Muscle layer of colon (tissue), 2 donors: Measurements from ENCODE around the gene GNAQ.

Experiments
- H3K27ac ChIP-seq: one replicate; pipeline ENCODE4 v1.7.0; 2013; ENCODE audit warnings: low read depth, mild to moderate bottlenecking, low read length, moderate library complexity
- H3K27me3 ChIP-seq, 2 donors: one replicate each; pipeline ENCODE4 v1.7.0; 2013; ENCODE audit warnings: low read length in 2 of 2, mild to moderate bottlenecking in 2 of 2; ENCODE audit not compliant: insufficient read depth in 2 of 2, control insufficient read depth in 1 of 2
- H3K36me3 ChIP-seq: one replicate; pipeline ENCODE4 v1.7.0; 2013; ENCODE audit warnings: mild to moderate bottlenecking, low read length; ENCODE audit not compliant: insufficient read depth
- H3K4me1 ChIP-seq: one replicate; pipeline ENCODE4 v1.7.0; 2013; ENCODE audit warnings: mild to moderate bottlenecking, low read length; ENCODE audit not compliant: insufficient read depth
- H3K4me3 ChIP-seq, 2 donors: one replicate each; pipeline ENCODE4 v1.7.0; 2013; ENCODE audit warnings: low read length in 2 of 2, low read depth in 1 of 2, mild to moderate bottlenecking in 1 of 2, moderate library complexity in 1 of 2
- H3K9ac ChIP-seq: one replicate; pipeline ENCODE4 v1.7.0; 2013; ENCODE audit warnings: low read length
- H3K9me3 ChIP-seq: one replicate; pipeline ENCODE4 v1.7.0; 2013; ENCODE audit warnings: mild to moderate bottlenecking, low read length
- donor health status: abdominal sarcoma.
- donor health status: Adenocarcinoma of cecum.

The GNAQ gene

DNA sequence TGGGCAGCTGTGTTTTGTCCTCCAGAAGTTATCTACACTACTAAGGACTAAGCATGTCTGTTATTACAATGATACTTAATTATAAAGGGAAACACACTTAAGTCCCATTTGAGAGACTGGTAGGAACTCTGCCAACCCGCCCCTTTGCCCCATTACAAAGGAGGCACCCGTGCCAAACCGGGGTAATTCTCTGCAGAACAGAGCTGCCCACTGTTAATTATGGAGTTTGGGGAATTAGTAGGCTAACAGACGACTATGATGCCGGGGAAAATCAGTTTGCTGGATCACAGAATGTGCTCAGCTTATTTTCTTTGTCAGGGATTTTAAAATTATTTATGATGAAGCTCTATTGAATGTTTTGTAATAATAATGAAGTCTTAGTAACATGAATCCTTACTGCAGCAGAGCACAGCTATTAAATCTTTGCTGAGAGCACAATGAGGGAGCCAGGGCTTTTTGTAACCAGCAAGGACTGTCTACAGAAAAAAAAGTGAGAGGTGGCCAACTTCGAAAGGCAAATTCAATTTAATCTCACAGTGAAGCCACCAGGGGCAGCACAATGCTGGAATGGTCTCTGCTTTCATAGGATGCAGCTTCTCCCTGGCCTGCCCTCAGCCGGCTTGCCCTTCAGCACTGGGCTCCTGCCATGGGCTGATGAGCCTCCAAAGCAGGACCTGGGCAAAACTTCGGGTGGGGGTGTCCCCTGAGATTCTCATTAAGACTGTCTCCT lies 134.5 kb downstream of the GNAQ start:
- no peak overlapping the region for H3K9ac ChIP-seq
- H3K36me3 ChIP-seq: no peaks in the 10 kb centered on the region
- no peak overlapping the region for H3K4me3 ChIP-seq
- no peak overlapping the region for H3K27ac ChIP-seq
- H3K4me1 ChIP-seq: peaks cover 22% of the 10 kb centered on the region
- H3K9me3 ChIP-seq: no peaks in the 10 kb centered on the region
- H3K27me3 ChIP-seq: no peaks in the 10 kb centered on the region

DNA sequence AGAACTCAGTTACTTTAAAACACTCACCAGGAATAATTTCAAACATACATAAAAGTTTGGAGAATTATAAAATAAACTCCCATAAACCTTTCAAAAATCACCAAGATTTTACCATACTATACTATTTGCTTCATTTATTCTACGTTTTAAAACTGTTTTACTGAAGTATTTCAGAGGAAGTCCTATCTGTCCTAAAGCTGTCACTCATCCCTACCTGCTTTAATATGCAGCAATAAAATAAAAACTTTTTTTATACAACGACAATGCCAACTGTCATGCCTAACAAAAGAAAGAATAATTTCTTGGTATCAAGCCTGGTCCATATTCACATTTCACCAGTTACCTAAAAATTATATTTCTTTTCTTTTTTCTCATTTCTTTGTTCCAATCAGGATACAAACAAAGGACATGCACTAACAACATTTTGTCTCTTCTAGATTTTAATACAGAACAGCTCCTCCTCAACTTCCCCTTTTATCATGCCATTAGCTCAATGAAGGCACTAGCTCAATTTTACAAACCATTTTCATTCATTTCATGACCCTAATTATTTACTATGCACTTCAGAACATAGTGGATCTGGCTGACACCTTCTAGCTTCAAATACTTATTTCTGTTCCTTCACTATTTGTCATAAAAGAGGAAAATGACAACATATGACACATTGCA lies 135.2 kb downstream of the GNAQ start:
- Histone ChIP-seq H3K9ac (no peak overlapping the region), H3K36me3 (no peaks in the 10 kb centered on the region), H3K4me3 (no peak overlapping the region), H3K4me1 (peaks cover 22% of the 10 kb centered on the region), H3K9me3 (no peaks in the 10 kb centered on the region), H3K27me3 (no peaks in the 10 kb centered on the region), H3K27ac (no peak overlapping the region)

DNA sequence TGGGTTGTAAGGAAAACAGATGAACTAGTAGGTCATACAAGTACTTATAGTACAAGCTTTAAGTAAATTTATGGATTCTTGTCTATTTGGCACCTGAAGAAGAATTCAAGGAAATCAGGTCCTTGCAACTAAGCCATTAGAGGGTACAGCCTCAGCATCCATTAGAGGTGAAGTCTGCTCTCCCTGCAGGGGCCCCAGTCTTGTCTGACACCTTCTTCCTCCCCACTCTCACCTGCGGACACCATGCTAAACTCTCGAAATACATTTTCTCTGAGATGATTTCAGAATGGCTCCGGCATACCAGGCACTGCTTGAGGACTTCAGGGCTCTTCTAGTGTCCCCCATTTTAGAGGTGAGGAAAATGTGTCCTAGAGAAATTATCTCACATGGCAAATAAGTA lies 137.9 kb downstream of the GNAQ start:
- Histone ChIP-seq H3K4me3 (no peak overlapping the region), H3K27me3 (no peaks in the 10 kb centered on the region), H3K9ac (no peak overlapping the region), H3K27ac (no peak overlapping the region), H3K4me1 (peaks cover 22% of the 10 kb centered on the region), H3K9me3 (no peaks in the 10 kb centered on the region), H3K36me3 (no peaks in the 10 kb centered on the region)

DNA sequence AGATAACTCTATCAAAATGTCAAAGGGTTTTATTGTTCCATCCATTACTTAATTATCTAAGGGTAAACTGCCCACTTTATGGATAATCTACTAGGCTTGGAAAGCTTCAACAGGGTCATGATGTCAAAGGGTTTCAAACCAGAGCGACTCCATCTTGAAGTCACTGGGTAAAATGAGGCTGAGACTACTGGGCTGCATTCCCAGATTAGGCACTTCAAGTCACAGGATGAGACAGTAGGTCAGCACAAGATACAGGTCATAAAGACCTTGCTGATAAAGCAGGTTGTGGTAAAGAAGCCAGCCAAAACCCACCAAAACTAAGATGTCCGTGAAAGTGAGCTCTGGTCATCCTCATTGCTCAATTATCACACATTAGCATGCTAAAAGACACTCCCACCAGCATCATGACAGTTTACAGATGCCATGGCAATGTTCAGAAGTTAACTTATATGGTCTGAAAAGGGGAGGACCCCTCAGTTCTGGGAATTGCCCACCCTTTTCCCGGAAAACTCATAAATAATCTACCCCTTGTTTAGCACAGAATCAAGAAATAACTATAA lies 138.6 kb downstream of the GNAQ start:
- H3K9me3 ChIP-seq: no peaks in the 10 kb centered on the region
- peaks cover 17% of the 10 kb centered on the region for H3K4me1 ChIP-seq
- no peak overlapping the region for H3K4me3 ChIP-seq
- no peaks in the 10 kb centered on the region for H3K36me3 ChIP-seq
- H3K27ac ChIP-seq: no peak overlapping the region
- no peak overlapping the region for H3K9ac ChIP-seq
- H3K27me3 ChIP-seq: no peaks in the 10 kb centered on the region

DNA sequence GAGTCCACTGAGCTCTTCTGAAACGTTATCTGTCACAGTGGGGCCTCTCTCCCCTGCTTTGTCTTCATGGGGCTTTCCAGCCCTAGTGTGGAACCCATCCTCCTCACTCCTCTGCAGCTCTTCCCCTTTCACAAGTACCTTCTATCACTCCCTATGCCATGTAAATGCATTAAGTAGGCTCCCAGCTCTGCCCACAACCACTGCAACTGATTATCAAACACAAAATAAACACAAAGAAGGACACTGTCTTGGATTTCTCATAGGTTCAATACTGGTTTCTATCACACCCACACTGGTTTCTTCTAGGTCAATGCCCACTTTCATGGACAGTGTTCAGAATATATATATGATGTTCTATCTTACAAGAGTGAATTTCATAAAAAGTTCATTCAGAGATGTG lies 139.4 kb downstream of the GNAQ start:
- Histone ChIP-seq H3K27me3 (no peaks in the 10 kb centered on the region), H3K36me3 (no peaks in the 10 kb centered on the region), H3K4me1 (peaks cover 8% of the 10 kb centered on the region), H3K9me3 (no peaks in the 10 kb centered on the region), H3K27ac (no peak overlapping the region), H3K4me3 (no peak overlapping the region), H3K9ac (no peak overlapping the region)

DNA sequence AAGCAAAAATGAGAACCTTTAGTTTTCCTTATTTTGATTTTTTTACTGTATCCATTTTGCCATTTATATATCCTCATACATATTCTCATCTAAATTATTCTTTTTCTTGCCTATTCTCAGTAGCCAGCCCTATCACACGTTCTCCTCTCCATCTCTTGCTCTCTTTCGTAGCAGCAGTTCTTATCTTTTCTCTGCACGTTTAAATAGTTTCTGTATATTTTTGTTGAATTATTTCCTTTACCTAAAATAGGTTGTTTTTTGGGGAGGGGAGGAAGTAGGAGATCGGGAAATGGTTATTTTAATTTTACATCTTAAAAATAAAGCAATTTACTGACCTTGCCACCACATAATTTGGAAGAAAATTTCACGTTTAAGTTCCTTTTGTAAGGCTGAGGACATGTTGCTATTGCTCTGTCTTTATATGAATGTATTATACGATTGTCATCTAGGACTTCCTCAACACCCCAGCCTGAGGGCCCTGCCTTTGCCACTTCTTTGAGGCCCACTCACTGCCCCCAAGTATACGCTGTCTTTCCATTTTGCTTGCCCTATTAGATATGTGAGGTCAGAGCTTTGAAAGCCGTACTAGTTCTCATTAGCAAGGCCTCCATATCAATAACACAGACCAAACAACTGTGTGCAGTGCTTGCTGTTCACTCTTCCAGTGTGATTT lies 140.3 kb downstream of the GNAQ start:
- no peaks in the 10 kb centered on the region for H3K36me3 ChIP-seq
- no peak overlapping the region for H3K27ac ChIP-seq
- H3K9ac ChIP-seq: no peak overlapping the region
- no peaks in the 10 kb centered on the region for H3K9me3 ChIP-seq
- H3K4me3 ChIP-seq: no peak overlapping the region
- H3K4me1 ChIP-seq: no peaks in the 10 kb centered on the region
- H3K27me3 ChIP-seq: no peaks in the 10 kb centered on the region

DNA sequence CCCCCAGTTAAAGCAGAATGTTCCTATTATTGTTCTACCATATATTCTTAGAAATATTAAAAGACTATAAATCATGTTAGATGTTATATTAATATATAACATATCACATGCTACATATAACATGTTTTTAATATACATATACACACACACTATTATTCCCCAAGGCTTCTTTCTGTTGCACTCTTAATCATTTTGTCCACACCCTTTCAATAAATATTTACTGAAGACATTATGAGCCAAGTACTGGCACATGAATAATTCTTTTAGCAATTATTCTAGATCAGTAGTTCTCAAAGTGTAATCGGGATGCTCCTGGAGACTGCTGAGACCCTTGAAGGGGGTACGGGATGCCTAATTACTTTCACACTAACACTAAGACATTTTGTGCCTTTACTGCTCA lies 143.9 kb downstream of the GNAQ start:
- Histone ChIP-seq H3K27ac (no peak overlapping the region), H3K27me3 (no peaks in the 10 kb centered on the region), H3K4me1 (peaks cover 29% of the 10 kb centered on the region), H3K9me3 (no peaks in the 10 kb centered on the region), H3K36me3 (no peaks in the 10 kb centered on the region), H3K9ac (no peak overlapping the region), H3K4me3 (no peak overlapping the region)

DNA sequence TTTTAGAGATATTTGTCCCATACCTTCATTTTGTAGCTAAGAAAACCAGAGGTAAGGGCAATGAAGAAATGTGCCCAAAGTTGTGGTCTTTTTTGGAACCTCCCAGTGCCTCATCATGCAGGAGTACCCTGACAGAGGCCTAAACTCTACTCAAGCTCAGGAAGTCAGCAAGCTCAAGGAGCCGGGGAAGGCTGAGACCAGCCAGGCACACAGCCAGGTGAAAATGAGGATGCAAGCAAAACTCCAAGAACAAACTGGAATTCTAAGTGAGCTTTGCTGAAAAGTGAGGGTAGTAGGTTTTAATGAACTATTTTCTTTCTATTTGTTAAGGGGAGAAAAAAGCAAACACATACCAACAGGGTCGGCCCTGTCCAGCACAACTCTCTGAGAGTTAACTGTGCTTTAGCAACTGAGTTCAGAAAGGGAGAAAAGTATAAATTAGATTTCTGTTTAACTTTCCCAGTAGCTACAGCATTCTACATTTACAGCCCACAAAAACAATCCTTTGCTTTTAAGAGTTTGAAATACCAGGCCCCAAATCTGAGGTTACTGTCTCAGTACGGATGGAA lies 146.4 kb downstream of the GNAQ start:
- H3K9ac ChIP-seq: no peak overlapping the region
- no peaks in the 10 kb centered on the region for H3K27me3 ChIP-seq
- H3K9me3 ChIP-seq: no peaks in the 10 kb centered on the region
- H3K4me1 ChIP-seq: peaks cover 29% of the 10 kb centered on the region
- peak overlapping the region; percentile 38 for H3K27ac ChIP-seq
- H3K36me3 ChIP-seq: no peaks in the 10 kb centered on the region
- H3K4me3 ChIP-seq: no peak overlapping the region

DNA sequence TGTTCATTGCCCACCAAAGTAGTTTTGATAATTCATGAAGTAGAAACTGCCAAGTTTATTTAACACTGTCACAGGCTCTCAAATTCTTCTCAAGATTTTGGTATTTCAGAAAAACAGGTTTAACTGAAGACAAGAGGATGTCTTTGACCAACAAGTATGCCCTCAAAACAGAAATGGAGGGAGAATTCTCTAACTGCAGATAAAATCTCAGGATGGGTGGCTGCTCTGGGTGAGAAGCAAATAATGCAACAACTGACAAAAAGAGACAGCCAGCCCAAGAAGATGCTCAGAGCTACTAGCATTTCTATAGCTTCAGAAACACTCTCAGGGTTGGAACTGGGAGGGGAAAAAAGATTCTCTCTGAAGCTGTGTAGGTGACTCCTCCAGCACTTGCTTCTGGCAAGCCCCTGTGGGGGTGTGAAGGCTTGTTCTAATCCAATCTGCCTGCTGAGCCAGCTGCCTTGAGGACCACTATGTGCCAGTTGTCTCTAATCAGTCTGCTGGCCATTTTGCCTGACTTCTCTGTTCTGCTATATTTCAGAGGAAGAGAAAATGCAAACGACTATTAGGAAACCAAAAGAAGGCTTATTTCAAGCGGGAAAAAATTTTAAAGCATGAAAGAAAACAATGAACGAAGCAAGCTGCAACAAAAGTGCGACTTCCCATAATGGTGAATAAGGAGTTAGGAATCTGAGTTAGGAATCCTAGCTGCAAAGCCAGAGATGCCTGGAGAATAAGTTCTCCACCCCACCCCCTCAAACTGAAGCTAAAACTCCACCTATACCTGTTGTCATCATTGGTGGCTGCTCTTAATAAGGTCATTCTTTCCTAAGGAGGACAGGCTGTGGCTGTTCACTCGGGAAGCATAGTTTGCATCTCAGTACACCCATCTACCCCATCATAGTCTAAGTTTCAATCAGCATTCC lies 147.5 kb downstream of the GNAQ start:
- Histone ChIP-seq H3K9ac (no peak overlapping the region), H3K36me3 (no peaks in the 10 kb centered on the region), H3K4me1 (peaks cover 29% of the 10 kb centered on the region), H3K27ac (no peak overlapping the region), H3K4me3 (no peak overlapping the region), H3K9me3 (no peaks in the 10 kb centered on the region), H3K27me3 (no peaks in the 10 kb centered on the region)

DNA sequence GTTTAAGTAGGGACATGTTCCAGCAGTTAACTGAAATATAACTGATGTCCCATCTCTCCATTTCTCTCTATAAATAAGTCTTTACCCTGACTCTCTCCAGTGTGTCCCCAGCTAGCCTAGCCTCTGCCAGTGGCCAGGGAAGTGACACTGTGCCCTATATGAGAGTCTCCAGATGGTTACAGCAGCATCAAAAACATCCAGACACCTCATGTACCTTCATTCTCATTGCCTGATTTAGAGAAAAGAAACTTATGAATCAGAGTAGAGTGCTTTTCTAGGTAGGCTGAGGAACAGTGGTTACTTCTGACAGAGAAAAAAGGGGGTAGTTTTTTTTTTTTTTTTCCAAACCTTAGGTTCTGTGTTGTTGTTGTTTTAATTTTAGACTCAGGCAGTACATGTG lies 148.5 kb downstream of the GNAQ start:
- Histone ChIP-seq H3K27ac (no peak overlapping the region), H3K4me3 (no peak overlapping the region), H3K9me3 (no peaks in the 10 kb centered on the region), H3K36me3 (no peaks in the 10 kb centered on the region), H3K9ac (no peak overlapping the region), H3K27me3 (no peaks in the 10 kb centered on the region), H3K4me1 (peaks cover 29% of the 10 kb centered on the region)
